Muscle layer of colon (tissue), 2 donors: ENCODE results near the gene RPL39.
"Not testable (repeated sequence)": the region's sequence is repeated elsewhere in the genome, so short reads cannot be mapped to it uniquely, and the experiment has no call there.

Source experiments
- H3K27ac ChIP-seq: one replicate; pipeline ENCODE4 v1.7.0; 2013; ENCODE audit warnings: low read depth, mild to moderate bottlenecking, low read length, moderate library complexity
- H3K27me3 ChIP-seq, 2 donors: one replicate each; pipeline ENCODE4 v1.7.0; 2013; ENCODE audit warnings: low read length in 2 of 2, mild to moderate bottlenecking in 2 of 2; ENCODE audit not compliant: insufficient read depth in 2 of 2, control insufficient read depth in 1 of 2
- H3K36me3 ChIP-seq: one replicate; pipeline ENCODE4 v1.7.0; 2013; ENCODE audit warnings: mild to moderate bottlenecking, low read length; ENCODE audit not compliant: insufficient read depth
- H3K4me1 ChIP-seq: one replicate; pipeline ENCODE4 v1.7.0; 2013; ENCODE audit warnings: mild to moderate bottlenecking, low read length; ENCODE audit not compliant: insufficient read depth
- H3K4me3 ChIP-seq, 2 donors: one replicate each; pipeline ENCODE4 v1.7.0; 2013; ENCODE audit warnings: low read length in 2 of 2, low read depth in 1 of 2, mild to moderate bottlenecking in 1 of 2, moderate library complexity in 1 of 2
- H3K9ac ChIP-seq: one replicate; pipeline ENCODE4 v1.7.0; 2013; ENCODE audit warnings: low read length
- H3K9me3 ChIP-seq: one replicate; pipeline ENCODE4 v1.7.0; 2013; ENCODE audit warnings: mild to moderate bottlenecking, low read length
- donor health status: abdominal sarcoma.
- donor health status: Adenocarcinoma of cecum.

RPL39 gene

GRCh38 chrX:119750131-119750530, 41.3 kb downstream of the RPL39 start:
- not testable (repeated sequence) for H3K9ac ChIP-seq, H3K36me3 ChIP-seq, H3K27ac ChIP-seq, H3K4me3 ChIP-seq, H3K9me3 ChIP-seq, H3K27me3 ChIP-seq, H3K4me1 ChIP-seq

DNA sequence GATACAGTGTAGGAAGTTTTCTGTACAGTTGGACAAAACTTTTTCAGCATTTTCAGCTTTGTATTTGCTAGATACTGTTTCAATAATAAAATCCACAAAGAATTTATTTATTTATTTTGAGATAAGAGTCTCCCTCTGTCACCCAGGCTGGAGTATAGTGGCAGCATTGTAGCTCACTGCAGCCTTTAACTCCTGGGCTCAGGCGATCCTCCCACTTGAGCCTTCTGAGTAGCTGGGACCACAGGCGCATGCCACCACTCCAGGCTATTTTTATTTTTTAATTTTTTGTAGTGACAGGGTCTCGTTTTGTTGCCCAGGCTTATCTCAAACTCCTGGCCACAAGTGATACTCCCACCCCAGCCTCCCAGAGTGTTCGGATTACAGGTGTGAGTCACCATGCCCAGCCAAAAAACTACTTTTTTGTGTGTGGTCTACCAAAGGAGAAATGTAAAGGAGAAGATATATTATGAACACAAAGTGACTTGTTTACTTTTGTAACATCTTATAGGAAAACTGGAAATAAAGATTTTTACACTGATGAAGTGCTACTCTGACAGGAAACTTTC, 46.1 kb downstream of the RPL39 start:
- no peaks in the 10 kb centered on the region for H3K9me3 ChIP-seq
- no peaks in the 10 kb centered on the region for H3K4me1 ChIP-seq
- H3K27ac ChIP-seq: no peak overlapping the region
- H3K27me3 ChIP-seq: no peaks in the 10 kb centered on the region
- H3K36me3 ChIP-seq: no peaks in the 10 kb centered on the region
- no peak overlapping the region for H3K9ac ChIP-seq
- H3K4me3 ChIP-seq: no peak overlapping the region

- no peak overlapping the region for H3K4me3 ChIP-seq
- no peaks in the 10 kb centered on the region for H3K27me3 ChIP-seq
- H3K4me1 ChIP-seq: peaks cover 3% of the 10 kb centered on the region
- H3K9me3 ChIP-seq: no peaks in the 10 kb centered on the region
- no peak overlapping the region for H3K9ac ChIP-seq
- H3K27ac ChIP-seq: no peak overlapping the region
- no peaks in the 10 kb centered on the region for H3K36me3 ChIP-seq
Measured at GRCh38 chrX:119738742-119739141, 52.7 kb downstream of the RPL39 start.
